Measurements from ENCODE around the gene SLC4A2. TPM values are rescaled to one million over a fixed set of nuclear protein-coding genes. Genes with fewer than 3 reads are reported as not detected.
A peak's percentile ranks its signal among the peaks of the same experiment; 100 is the strongest.
"Not testable (repeated sequence)": the region's sequence is repeated elsewhere in the genome, so short reads cannot be mapped to it uniquely, and the experiment has no call there.

The SLC4A2 gene
- 100 to 1,000 TPM; 153 to 188 (median 164) TPM for total RNA-seq (2021; fragmentation: NEBNext Ultra II Directional; extraction: Animal tissue kit (Norgen Biotek cat#: 25700))
- long read RNA-seq, full-length matches to known transcripts = 5 of 41 reads
- long read RNA-seq, partial matches to known transcripts = 30 of 41 reads
- long read RNA-seq, other reads (novel, unspliced or antisense) = 6 of 41 reads

- TF ChIP-seq CTCF (IDR thresholded peaks at IDR 0.05) = peak; percentile 80
- no peaks in the 10 kb centered on the region; the same call in 1 of the 2 replicates for H3K27me3 Mint-ChIP-seq (ENCODE audit: insufficient read depth)
- H3K9me3 Mint-ChIP-seq = no peaks in the 10 kb centered on the region
- peak within 1 kb of the TSS; percentile 95 for H3K27ac Mint-ChIP-seq
- peak; percentile 61 for DNase-seq
- no peaks in the 10 kb centered on the region for H3K36me3 Mint-ChIP-seq (ENCODE audit: low read depth)
- peaks cover 54% of the 10 kb centered on the region for H3K4me1 Mint-ChIP-seq (ENCODE audit: low read depth)
- peak within 1 kb of the TSS; percentile 97 for H3K4me3 Mint-ChIP-seq
Observed at GRCh38 chr7:151059367-151060112, at the start of gene SLC4A2. SLC4A2 (plus strand) TSS chr7:151059589; CDS start chr7:151061988, 2,399 bp downstream.

- no peaks in the 10 kb centered on the region for H3K9me3 Mint-ChIP-seq
- DNase-seq = no peak
- peaks cover 16% of the 10 kb centered on the region for H3K27me3 Mint-ChIP-seq (ENCODE audit: insufficient read depth)
- H3K4me1 Mint-ChIP-seq (ENCODE audit: low read depth) = peaks cover 32% of the 10 kb centered on the region
- H3K27ac Mint-ChIP-seq = no peak overlapping the region
- no peak for TF ChIP-seq CTCF (IDR thresholded peaks at IDR 0.05)
- no peaks in the 10 kb centered on the region for H3K36me3 Mint-ChIP-seq (ENCODE audit: low read depth)
- no peak overlapping the region for H3K4me3 Mint-ChIP-seq
Observed at GRCh38 chr7:151010037-151010306, 49.4 kb upstream of the SLC4A2 start.

GRCh38 chr7:151010307-151011096 is 48.9 kb upstream of the SLC4A2 start:
- Mint-ChIP-seq H3K9me3 (no peaks in the 10 kb centered on the region), H3K36me3 (ENCODE audit: low read depth) (no peaks in the 10 kb centered on the region), H3K4me3 (peak overlapping the region; percentile 70), H3K4me1 (ENCODE audit: low read depth) (peaks cover 37% of the 10 kb centered on the region), H3K27ac (peak overlapping the region; percentile 13; the same call in 1 of the 2 replicates), H3K27me3 (ENCODE audit: insufficient read depth) (peaks cover 20% of the 10 kb centered on the region)
- no peak for TF ChIP-seq CTCF (IDR thresholded peaks at IDR 0.05)
- no peak for DNase-seq

GRCh38 chr7:151011097-151011409 is 48.3 kb upstream of the SLC4A2 start:
- Mint-ChIP-seq H3K27me3 (ENCODE audit: insufficient read depth) (peaks cover 19% of the 10 kb centered on the region), H3K4me3 (peak overlapping the region; percentile 70), H3K36me3 (ENCODE audit: low read depth) (no peaks in the 10 kb centered on the region), H3K4me1 (ENCODE audit: low read depth) (peaks cover 38% of the 10 kb centered on the region), H3K27ac (peak overlapping the region; percentile 13; the same call in 1 of the 2 replicates), H3K9me3 (no peaks in the 10 kb centered on the region)
- TF ChIP-seq CTCF (IDR thresholded peaks at IDR 0.05) = no peak
- no peak for DNase-seq

GRCh38 chr7:151011616-151012015 is 47.8 kb upstream of the SLC4A2 start:
- H3K36me3 Mint-ChIP-seq (ENCODE audit: low read depth); H3K4me3 Mint-ChIP-seq; H3K9me3 Mint-ChIP-seq; H3K27ac Mint-ChIP-seq; DNase-seq: not testable (repeated sequence)
- peaks cover 38% of the 10 kb centered on the region for H3K4me1 Mint-ChIP-seq (ENCODE audit: low read depth)
- peaks cover 20% of the 10 kb centered on the region for H3K27me3 Mint-ChIP-seq (ENCODE audit: insufficient read depth)

Data from HFFc6 (cell line).